Gastroesophageal sphincter (tissue), 4 donors: Measurements from ENCODE around the gene CRYL1. TPM values are rescaled to one million over a fixed set of nuclear protein-coding genes. Genes with fewer than 3 reads are reported as not detected.

Experiments
- ATAC-seq: fragments of 150-250 bp; one replicate; pipeline ENCODE4 v1.9.1; 2016; ENCODE audit warnings: mild to moderate bottlenecking, moderate library complexity
- H3K27ac ChIP-seq, 4 donors: fragments of 200-600 bp; sonication (generic) in 3 of 4; 1 replicate in 3 of 4; 2 replicates in 1 of 4; pipeline ENCODE4 v1.5.1; 2016 to 2019
- H3K27me3 ChIP-seq: fragments of 200-600 bp; sonication (generic); one replicate; pipeline ENCODE4 v1.5.1; 2019
- H3K36me3 ChIP-seq, 2 donors: fragments of 200-600 bp; sonication (generic); one replicate each; pipeline ENCODE4 v1.5.1; 2019; ENCODE audit warnings: control low read depth in 1 of 2
- H3K4me1 ChIP-seq, 3 donors: fragments of 200-600 bp; sonication (generic); 1 replicate in 2 of 3; 2 replicates in 1 of 3; pipeline ENCODE4 v1.5.1; 2016 to 2019; ENCODE audit warnings: control low read depth in 2 of 3
- H3K4me3 ChIP-seq, 2 donors: fragments of 200-600 bp; sonication (generic); one replicate each; pipeline ENCODE4 v1.5.1; 2019; ENCODE audit warnings: mild to moderate bottlenecking in 1 of 2, moderate library complexity in 1 of 2
- H3K9me3 ChIP-seq, 3 donors: fragments of 200-600 bp; sonication (generic); one replicate each; pipeline ENCODE4 v1.5.1; 2017 to 2019; ENCODE audit warnings: control low read depth in 2 of 3
- EP300 ChIP-seq: sonication (generic); formaldehyde crosslinking; IDR thresholded peaks from one replicate; pipeline ENCODE4 v1.6.1; 2017; ENCODE audit warnings: antibody characterized with exemption, mild to moderate bottlenecking
- POLR2A ChIP-seq, 2 donors: fragments of 450-650 bp; IDR thresholded peaks; one replicate each; pipeline ENCODE4 v1.6.1; 2017; ENCODE audit warnings: antibody characterized with exemption in 2 of 2, mild to moderate bottlenecking in 2 of 2, moderate library complexity in 1 of 2
- POLR2AphosphoS5 ChIP-seq: sonication (generic); formaldehyde crosslinking; IDR thresholded peaks from one replicate; pipeline ENCODE4 v1.6.1; 2017; ENCODE audit warnings: antibody characterized with exemption
- WGBS, 2 donors: methylation state at CpG; one replicate each; pipeline ENCODE4 v1.1.5; 2018; ENCODE audit warnings: low coverage in 1 of 2; 5-methylcytosine and 5-hydroxymethylcytosine counted together
- total RNA-seq, 4 donors: library from RNA; depleted of rRNA; stranded (reverse); fragments of >200 nt; gene quantifications; one replicate each; pipeline ENCODE4 v1.1.0, GENCODE V29; 2016
- TF ChIP-seq, protein P1 (sequence below), 4 experiments: fragments of 200-600 bp in 2 of 4; fragments of 450-650 bp in 2 of 4; sonication (generic) in 1 of 4; IDR thresholded peaks; one replicate each; pipeline ENCODE4 v1.5.1; 2017 to 2019; ENCODE audit warnings: antibody characterized with exemption in 4 of 4, mild to moderate bottlenecking in 2 of 4, moderate library complexity in 2 of 4

The CRYL1 gene
- total RNA-seq, 4 donors from 2014 or later, result 45.9 to 55.9 (median 47.0) TPM

DNA sequence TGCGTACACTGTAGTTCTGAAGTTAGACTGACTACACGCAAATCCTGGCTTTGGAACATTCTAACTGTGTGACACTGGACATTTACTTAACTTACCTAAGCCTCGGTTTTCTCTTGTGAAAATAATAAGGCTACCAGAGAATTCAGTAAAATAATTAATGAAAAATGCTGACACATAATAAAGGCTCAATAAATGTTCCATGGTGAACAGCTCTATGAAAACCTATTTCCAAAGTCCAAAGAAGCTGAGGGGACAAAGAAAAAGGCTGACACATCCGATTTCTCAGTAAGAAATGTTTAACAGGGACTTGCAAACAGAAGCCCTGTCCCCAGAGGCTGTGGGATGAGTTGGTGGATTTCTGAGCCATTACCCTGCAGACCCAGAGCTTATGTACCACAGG lies 153.8 kb downstream of the CRYL1 start:
- Histone ChIP-seq H3K36me3 (no peaks in the 10 kb centered on the region), H3K27me3 (peaks cover 17% of the 10 kb centered on the region), H3K4me3 (no peak overlapping the region), H3K9me3 (no peaks in the 10 kb centered on the region), H3K27ac (no peak overlapping the region), H3K4me1 (no peaks in the 10 kb centered on the region)
- TF ChIP-seq, protein P1, sequence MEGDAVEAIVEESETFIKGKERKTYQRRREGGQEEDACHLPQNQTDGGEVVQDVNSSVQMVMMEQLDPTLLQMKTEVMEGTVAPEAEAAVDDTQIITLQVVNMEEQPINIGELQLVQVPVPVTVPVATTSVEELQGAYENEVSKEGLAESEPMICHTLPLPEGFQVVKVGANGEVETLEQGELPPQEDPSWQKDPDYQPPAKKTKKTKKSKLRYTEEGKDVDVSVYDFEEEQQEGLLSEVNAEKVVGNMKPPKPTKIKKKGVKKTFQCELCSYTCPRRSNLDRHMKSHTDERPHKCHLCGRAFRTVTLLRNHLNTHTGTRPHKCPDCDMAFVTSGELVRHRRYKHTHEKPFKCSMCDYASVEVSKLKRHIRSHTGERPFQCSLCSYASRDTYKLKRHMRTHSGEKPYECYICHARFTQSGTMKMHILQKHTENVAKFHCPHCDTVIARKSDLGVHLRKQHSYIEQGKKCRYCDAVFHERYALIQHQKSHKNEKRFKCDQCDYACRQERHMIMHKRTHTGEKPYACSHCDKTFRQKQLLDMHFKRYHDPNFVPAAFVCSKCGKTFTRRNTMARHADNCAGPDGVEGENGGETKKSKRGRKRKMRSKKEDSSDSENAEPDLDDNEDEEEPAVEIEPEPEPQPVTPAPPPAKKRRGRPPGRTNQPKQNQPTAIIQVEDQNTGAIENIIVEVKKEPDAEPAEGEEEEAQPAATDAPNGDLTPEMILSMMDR (IDR thresholded peaks at IDR 0.05), result no peak
- TF ChIP-seq POLR2A (IDR thresholded peaks at IDR 0.05) (no peak), EP300 (no peak), POLR2AphosphoS5 (no peak)
- WGBS, 2 donors, result 89 to 96% methylated on average over 4 of the region's 4 CpGs
- no peak for ATAC-seq

DNA sequence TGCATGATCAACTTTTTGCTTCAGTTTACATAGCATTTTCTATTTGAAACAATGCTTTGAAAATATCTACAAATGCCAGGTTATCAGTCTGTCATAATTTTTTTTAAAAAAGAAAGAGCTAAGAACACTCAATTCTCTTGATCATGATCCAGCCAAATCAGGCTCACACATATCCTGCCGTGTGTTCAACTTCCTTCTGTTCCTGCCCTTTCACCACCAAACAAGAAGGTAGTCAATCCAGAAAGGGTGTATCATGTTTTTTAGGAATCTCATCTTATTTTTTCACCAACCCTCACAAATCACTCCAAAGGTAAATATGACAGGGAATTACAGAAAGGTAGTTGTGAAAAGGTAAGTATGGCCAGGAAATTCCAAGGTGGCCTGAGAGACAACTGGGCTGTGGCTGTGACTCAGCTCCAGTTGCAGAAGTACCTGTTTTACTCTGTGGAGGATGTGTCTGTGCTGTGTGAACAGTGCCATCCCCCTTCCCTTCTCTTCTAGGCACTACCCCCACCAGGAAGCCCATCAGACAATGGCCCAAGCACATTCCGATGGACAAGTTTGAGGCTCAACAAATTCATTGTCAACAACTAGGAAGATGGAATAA lies 154.7 kb downstream of the CRYL1 start:
- H3K36me3 ChIP-seq, result no peaks in the 10 kb centered on the region
- TF ChIP-seq POLR2AphosphoS5 (no peak), EP300 (no peak), POLR2A (IDR thresholded peaks at IDR 0.05) (no peak)
- TF ChIP-seq, protein P1 (IDR thresholded peaks at IDR 0.05), result no peak
- H3K4me1 ChIP-seq, result no peaks in the 10 kb centered on the region
- H3K9me3 ChIP-seq, result no peaks in the 10 kb centered on the region
- ATAC-seq, result no peak
- no peak overlapping the region for H3K27ac ChIP-seq
- H3K27me3 ChIP-seq, result peaks cover 17% of the 10 kb centered on the region
- no peak overlapping the region for H3K4me3 ChIP-seq
- WGBS, 2 donors, result 29 to 51% methylated on average over 1 to 2 of the region's 2 CpGs

DNA sequence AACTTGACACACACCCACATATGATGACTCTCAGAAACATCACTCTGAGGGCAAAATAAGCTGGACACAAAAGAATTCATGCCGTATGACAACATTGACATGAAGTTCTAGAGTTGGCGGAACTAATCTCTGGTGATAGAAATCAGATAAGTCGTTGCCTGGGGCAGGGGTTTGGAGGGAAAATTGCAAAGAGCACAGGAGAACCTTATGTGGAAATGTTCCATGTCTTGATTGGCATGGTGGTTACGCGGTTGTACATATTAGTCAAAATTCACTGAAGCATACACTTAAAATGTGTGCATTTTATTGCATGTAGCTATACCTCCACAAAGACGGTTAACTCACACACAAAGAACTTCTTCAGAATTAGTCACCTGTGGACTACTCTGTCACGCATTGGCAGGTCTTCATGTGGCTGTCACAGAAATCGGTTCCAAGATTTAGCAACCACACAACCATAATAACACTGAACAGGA lies 155.7 kb downstream of the CRYL1 start:
- Histone ChIP-seq H3K27me3 (peaks cover 17% of the 10 kb centered on the region), H3K4me3 (no peak overlapping the region), H3K27ac (no peak overlapping the region), H3K4me1 (no peaks in the 10 kb centered on the region), H3K36me3 (no peaks in the 10 kb centered on the region), H3K9me3 (no peaks in the 10 kb centered on the region)
- no peak for ATAC-seq
- WGBS, 2 donors, result 83 to 85% methylated on average over 8 of the region's 8 CpGs
- TF ChIP-seq EP300, result no peak

DNA sequence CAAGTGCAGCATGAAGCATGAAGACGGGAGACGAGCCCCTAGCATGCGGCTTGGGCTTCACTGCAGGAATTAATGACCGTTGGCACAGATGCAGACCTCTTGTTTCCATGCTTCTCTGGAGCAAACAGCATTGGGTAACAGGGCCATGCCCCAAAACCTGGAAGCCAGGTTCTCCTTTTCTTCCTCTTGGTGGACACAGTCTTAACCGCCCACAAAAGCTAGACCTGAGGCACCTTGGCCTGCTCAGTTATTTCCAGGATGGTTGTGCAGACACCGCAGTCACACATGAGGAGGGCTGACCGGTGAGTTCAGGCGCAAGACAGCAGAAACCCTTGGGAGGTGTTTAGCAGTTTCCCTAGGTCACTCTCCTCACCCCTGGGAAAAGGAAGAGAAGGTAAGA lies 159.6 kb downstream of the CRYL1 start:
- no peak overlapping the region for H3K27ac ChIP-seq
- peaks cover 17% of the 10 kb centered on the region for H3K27me3 ChIP-seq
- 82 to 86% methylated on average over 6 to 7 of the region's 8 CpGs for WGBS, 2 donors
- H3K9me3 ChIP-seq, result no peaks in the 10 kb centered on the region
- no peak overlapping the region for H3K4me3 ChIP-seq
- no peak for TF ChIP-seq EP300
- TF ChIP-seq POLR2A (IDR thresholded peaks at IDR 0.05), result no peak
- TF ChIP-seq, protein P1 (IDR thresholded peaks at IDR 0.05), result no peak
- no peak for TF ChIP-seq POLR2AphosphoS5
- no peaks in the 10 kb centered on the region for H3K36me3 ChIP-seq
- ATAC-seq, result no peak
- H3K4me1 ChIP-seq, result no peaks in the 10 kb centered on the region

DNA sequence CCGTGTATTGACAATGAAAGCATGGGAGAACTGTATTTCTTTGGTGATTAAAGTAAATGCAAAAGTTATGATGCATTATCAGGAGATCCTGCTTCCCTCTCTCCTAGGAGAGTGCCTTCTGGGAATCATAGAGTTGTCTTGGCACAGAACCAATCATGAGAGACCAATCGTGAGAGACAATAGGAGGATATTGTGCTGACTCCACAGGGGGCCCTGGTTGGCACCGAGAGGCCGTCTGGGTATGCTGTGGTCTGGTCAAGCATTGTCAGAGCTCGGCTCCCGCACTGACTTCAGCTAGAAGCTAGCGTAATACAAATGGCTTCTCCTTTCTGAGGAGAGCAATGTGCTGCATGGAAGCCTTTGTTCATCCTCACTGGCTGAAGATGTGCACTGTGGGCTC lies 162.1 kb downstream of the CRYL1 start:
- H3K4me1 ChIP-seq, result no peaks in the 10 kb centered on the region
- H3K27ac ChIP-seq, result no peak overlapping the region
- H3K4me3 ChIP-seq, result no peak overlapping the region
- ATAC-seq, result no peak
- no peaks in the 10 kb centered on the region for H3K9me3 ChIP-seq
- no peaks in the 10 kb centered on the region for H3K36me3 ChIP-seq
- 42 to 44% methylated on average over 2 to 4 of the region's 7 CpGs for WGBS, 2 donors
- TF ChIP-seq EP300, result no peak
- no peak for TF ChIP-seq POLR2A (IDR thresholded peaks at IDR 0.05)
- TF ChIP-seq, protein P1 (IDR thresholded peaks at IDR 0.05), result no peak
- TF ChIP-seq POLR2AphosphoS5, result no peak
- peaks cover 11% of the 10 kb centered on the region for H3K27me3 ChIP-seq
